ENCODE data around the gene MAN1B1.

Gene MAN1B1

DNA sequence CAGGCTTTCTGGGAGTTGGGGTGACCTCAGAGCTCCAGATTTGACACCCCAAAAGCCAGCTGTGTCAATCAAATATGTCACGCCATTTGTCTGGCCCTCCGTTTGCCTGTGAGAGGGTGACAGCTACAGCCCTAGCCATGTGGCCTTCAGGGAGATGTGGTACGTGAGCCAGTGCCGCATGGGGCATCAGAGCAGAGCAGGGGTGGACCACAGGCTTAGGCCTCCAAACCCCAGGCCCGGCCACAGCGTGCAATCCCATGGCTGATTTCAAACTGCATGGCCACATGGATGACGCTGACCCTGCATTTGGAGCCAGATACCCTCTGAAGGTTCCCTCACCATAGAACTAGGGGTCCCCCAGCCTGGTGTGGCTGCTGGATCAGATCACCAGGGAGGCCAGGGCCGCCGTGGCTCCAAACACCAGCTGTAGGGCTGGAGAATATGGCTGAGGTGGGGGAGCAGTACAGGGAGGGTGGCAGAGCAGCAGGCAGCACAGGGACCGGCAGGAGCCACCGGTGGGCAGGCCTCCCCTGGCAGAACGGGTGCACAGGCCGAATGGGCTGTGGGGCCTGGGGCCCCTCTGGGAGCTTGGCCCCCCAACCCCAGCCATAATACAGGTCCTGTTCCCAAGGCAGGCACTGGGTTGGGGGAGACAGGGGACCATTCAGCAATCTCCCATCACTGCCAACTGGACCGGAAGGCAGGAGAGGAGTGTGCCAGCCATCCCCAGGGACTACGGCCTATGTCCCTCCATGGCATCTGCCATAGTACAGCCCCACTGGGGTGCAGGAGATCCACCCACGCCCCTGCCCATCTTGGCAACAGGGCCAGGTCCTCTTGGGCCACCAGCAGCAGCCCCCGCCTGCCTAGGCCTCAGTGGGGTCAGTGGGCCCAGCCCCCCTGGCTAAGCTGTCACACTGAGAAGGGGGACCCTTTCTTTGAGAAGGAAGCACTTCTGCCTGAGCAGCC lies 18.0 kb upstream of the MAN1B1 start:
- DNase-seq (ENCODE audit: low spot score) = no peak

DNA sequence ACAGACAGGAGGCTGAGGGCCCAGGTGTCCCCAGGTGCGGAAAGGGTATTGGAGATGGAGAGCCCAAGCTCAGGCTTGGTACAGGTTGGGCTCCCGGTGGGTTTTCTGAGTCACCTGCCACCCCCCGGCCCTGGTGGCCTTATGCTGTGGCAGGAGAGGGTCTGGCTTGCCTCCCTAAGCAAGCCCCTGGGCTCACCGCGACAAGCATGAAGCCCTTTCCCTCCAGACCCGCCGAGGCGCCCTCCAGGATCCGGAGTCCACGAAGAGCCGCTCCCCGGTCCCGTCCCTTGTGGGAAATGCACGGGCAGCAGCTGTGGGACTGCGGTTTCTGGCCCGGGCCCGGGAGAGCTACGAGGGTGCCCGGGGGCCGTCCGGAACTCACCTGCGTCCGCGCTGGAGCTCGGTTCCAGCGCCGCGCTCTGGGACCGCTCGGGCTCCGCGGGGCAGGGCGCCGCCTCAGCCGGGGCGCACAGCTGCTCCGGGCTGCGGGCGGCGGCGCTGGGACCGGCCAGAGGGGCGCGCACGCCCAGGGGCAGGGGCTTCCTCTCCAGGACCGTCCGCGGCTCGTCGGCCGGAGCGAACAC lies 17.2 kb upstream of the MAN1B1 start:
- no peak for DNase-seq (ENCODE audit: low spot score)

DNA sequence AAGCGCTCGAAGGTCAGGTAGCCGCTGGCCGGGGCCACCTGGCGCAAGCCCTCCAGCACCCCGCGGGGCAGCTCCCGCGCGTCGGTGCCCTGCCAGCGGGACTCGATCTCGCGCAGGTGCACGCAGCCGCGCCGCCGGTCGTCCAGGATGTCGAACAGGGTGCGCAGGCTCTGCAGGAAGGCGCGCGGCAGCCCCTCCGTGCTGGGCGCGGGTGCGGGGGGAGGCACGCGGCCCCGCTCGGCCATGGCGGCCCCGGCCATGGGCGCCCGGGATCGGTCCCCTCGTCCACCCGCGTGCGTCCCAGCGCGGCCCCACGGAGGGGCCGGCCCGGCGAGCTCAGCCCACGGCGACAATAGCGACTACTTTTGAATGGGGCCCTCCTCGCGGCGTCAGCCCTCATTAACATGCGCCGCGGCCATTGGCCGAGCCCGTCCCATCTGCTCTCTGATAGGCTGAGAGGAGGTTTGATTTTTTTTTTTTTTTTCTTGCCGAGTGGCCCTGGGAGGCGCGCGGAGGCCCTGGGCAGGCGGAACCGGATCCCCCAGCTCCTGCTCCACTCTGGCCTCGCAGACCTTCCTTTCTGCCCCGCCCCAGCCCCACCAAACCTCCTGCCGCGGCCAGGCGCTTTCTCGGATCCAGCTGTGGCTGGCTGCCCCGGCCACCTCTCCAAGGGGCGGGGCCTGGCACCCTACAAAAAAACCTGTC lies 16.4 kb upstream of the MAN1B1 start, which contains the start of gene SAPCD2:
SAPCD2 (minus strand) TSS at position 357 of the 705 bp plus-strand sequence; CDS start at position 260, 97 bp downstream.
- DNase-seq (ENCODE audit: low spot score) = peak; percentile 96

DNA sequence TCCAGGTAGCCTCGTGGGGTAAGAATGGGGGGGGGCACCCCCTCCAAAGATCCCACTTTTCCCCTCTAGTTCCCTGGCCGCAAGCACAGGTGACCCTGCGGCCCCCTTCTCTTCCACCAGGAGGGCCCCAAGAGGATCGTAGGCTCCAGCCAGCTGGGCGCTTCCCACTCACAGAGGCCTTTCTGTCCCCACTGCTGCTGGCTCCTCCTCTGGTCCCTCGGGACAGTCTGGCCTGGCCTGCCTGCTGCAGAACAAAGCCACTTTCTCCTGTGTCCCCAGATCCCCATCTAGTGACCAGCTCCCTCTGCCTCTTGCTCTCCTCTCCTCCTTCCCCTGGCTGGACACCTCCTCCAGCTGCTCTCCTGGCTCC lies 15.9 kb upstream of the MAN1B1 start:
- DNase-seq (ENCODE audit: low spot score) = peak; percentile 68

DNA sequence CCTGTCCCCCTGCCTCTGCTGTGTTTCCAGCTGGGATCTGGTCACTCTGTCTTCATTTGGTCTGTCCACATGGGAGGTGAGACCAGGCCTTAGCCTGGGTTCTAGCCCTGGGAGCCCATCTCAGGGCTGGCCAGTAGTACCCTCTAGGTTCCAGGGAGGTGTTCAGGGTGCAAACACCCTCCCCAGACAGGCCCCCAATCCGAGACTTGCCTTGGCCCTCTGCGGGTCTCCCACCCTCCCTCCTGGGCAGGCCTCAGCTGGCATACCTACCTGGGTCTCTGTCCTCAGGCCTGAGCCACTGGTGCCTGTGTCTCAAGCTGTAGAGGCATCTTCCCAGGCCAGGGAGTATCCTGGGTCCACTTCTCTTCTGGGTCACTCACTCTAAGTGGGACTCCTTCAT lies 15.5 kb upstream of the MAN1B1 start:
- DNase-seq (ENCODE audit: low spot score) = no peak

DNA sequence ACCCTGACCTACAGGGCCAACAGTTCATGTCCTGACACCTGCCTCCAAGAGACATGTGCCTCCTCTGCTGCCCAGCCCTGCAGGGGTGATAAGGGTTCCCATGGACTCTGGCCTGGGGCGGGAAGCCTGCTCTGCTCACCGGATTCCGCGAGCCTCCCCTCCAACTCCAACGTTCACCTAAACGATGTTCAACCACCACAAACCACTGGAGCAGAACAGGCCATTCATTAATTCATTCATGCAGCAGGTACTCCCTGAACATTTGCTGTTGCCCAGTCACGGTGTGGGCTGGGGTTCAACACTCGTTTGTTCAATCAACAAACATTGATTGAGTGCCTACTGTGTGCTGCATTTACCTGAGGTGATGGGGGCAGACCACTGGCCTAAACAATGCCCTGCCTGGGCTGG lies 12.8 kb upstream of the MAN1B1 start:
- no peak for DNase-seq (ENCODE audit: low spot score)

DNA sequence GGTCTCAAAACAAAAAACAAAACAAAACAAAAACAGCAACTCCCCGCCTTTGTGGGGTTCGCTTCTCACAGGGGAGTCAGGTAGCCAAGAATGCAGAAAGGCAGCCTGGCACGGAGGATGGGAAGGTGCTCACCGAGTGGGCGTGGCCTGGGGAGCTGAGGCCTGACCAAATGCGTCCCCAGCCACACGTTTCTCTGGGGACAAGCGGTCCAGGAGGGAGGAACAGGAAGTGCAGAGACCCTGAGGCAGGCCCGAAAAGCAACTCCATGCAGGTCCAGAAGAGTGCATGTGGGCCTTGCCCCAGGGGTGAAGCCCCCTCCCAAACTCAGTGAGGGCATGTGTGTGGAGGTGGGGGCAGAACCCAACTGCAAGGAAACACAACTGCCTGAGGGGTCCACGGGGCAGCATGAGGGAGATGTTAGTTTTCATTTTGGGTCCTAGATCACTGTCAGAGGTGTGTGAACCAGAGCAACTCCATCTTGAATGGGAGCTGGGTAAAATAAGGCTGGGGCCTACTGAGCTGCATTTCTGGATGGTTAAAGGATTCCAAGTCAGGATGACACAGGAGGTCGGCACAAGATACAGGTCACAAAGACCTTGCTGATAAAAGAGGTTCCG lies 12.0 kb upstream of the MAN1B1 start:
- DNase-seq (ENCODE audit: low spot score) = no peak

DNA sequence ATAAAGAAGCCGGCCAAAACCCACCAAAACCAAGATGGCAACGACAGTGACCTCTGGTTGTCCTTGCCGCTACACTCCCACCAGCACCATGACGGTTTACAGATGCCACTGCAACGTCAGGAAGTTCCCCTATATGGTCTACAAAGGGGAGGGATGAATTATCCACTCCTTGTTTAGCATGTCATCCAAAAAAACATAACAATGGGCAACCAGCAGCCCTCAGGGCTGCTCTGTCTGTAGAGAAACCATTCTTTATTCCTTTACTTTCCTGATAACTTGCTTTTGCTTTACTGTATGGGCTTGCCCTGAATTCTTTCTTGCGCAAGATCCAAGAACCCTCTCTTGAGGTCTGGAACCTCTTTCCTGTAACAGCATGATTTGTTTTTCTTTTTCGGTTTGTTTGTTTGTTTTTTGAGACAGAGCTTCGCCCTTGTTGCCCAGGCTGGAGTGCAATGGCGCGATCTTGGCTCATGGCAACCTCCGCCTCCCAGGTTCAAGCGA lies 11.5 kb upstream of the MAN1B1 start:
- no peak for DNase-seq (ENCODE audit: low spot score)

DNA sequence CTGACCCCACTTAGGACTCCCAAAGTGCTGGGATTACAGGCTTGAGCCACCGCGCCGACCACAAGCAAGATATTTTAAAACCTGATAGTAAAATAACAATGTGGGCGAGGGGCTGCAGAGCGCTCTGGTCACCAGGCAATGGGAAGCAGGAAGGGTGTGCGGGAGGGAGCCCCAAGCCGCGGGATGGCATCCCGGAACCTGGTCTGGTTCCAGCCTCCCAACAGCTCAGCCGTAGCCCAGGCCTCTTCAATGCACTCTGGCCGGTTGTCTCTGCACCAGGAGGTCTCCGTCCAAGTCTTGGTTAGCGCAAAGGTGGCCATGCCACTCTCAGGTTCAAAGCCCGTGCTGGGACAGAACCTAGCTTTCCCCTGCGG lies 10.2 kb upstream of the MAN1B1 start:
- no peak for DNase-seq (ENCODE audit: low spot score)

DNA sequence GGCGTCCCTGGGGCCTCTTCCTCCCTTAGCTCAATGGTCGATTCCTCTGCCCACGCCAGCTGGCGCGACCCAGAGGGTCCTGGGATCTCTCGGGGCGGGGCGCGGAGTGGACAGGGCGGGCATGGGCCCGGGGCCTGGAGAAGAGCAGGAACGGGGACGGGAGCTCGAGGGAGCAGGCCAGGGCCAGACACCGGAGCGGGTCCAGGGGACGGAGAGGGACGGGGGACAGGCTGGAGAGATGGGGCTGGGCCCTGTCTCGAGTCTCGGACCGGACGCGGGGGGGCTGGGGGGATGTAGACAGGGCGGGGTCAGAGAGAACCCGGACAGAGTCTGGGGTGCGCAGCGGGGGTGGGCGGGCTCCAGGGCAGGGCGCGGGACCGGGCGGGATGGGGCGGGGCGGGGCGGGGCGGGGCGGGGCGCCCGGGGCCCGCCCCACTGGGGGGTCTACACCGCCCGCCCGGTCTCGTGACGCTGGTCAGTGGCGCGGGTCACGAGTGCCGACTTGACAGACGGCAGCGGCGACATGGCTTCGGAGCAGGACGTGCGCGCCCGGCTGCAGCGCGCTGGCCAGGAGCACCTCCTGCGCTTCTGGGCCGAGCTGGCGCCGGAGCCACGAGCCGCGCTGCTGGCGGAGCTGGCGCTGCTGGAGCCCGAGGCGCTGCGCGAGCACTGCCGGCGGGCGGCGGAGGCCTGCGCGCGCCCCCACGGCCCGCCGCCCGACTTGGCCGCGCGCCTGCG lies 9.6 kb upstream of the MAN1B1 start, which contains the start of gene UAP1L1:
UAP1L1 (plus strand) TSS at position 508 of the 738 bp plus-strand sequence; CDS start at position 524, 16 bp downstream.
- peak; percentile 64 for DNase-seq (ENCODE audit: low spot score)

DNA sequence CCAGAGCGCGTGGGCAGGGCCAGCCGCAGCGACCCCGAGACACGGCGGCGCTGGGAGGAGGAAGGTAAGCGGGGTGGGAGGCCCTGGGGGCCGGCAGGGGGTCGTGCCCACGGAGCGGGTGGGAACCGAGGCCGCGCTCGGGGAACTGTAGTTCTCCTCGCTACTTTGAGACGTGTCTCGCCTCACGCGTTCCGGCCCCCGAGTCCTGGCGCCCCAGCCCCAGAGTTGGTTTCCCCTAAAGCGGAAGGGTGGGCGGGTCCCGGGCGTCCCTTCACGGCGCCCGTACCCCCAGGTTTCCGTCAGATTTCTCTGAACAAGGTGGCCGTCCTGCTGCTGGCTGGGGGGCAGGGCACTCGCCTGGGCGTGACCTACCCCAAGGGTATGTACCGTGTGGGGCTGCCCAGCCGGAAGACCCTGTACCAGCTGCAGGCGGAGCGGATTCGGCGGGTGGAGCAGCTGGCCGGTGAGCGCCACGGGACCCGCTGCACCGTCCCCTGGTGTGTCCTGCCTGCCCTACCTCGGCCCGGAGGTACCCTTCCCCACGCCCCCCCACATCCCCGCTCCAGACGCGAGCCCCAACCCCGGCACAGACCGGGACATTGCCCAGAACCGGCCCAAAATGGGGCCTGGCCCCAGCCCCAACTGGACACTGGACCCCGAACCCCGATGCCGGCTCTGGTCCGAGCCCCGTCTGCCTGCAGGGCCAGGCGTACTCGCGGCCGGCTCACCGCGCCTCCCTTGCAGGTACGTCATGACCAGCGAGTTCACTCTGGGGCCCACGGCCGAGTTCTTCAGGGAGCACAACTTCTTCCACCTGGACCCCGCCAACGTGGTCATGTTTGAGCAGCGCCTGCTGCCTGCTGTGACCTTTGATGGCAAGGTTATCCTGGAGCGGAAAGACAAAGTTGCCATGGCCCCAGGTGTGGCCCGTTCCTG lies 8.8 kb upstream of the MAN1B1 start:
- no peak for DNase-seq (ENCODE audit: low spot score)

DNA sequence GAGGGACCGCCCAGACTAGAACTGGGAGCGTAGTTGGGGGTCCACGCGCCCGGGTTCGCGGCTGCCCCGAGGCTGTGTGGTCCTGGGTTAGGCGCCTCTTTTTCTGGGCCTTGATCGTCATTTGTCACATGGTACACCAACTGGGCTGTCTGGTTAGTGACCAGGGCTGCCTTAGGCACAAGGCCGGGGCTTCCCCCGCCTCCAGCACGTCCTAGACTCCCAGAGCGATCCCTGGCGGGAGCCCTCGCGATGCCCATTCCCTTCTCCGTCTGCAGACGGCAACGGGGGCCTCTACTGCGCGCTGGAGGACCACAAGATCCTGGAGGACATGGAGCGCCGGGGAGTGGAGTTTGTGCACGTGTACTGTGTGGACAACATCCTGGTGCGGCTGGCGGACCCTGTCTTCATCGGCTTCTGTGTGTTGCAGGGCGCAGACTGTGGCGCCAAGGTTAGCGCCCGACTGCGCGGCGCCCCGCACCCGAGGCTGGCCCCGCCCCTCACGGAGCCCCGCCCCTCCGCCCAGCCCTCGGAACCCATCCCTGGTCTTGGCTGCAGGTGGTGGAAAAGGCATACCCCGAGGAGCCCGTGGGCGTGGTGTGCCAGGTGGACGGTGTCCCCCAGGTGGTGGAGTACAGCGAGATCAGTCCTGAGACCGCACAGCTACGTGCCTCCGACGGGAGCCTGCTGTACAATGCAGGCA lies 7.9 kb upstream of the MAN1B1 start:
- no peak for DNase-seq (ENCODE audit: low spot score)

DNA sequence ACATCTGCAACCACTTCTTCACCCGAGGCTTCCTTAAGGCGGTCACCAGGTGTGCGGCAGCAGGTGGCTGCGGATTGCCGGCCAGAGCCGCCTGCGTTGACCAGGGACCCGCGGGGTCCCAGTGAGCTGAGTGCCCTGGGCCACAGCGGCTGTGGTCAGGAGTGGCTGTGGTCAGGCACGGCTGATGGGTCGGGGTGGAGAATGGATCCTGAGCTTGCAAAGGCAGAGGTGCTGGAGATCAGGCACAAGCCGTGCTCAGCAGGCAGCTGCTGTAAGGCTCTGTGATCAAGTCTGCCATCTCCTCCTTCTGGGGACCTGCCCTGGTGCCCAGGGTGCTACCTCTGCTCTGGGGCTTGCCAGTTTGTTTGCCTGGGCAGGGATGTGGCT lies 7.4 kb upstream of the MAN1B1 start:
- DNase-seq (ENCODE audit: low spot score) = no peak

DNA sequence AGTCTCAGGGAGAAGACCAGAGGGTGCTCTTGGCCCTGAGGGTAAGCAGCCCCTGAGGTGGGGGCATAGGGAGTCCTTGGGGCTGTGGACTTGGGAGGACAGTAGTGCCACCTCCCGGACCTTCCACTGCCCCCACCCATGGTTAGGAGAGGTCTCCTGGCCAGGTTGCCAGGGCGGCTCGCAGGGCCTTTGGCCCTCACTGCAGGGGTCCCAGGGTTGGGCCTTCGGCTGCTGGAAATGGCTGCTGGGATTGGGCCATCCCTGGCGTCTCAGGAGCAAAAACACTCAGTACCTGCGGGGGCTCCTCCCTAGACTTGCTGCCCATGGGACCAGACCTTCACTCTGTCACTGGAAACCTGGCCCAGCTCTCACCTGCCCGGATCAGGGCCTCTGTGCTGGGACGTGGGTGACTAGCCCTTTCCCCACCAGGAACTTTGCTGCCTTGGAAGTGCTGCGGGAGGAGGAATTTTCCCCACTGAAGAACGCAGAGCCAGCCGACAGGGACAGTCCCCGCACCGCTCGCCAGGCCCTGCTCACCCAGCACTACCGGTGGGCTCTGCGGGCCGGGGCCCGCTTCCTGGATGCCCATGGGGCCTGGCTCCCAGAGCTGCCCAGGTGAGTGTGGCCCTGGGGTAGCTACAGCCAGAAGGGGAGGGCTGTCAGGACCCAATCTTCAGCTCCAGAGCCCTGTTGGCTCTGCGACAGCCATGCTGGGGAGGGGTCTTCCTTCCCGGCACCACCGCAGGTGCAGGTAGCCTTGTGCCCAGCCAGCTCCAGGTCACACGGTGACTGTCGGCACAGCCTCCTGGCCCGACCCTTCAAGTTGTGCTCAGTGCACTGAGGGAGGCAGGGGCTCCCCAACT lies 6.3 kb upstream of the MAN1B1 start:
- no peak for DNase-seq (ENCODE audit: low spot score)

DNA sequence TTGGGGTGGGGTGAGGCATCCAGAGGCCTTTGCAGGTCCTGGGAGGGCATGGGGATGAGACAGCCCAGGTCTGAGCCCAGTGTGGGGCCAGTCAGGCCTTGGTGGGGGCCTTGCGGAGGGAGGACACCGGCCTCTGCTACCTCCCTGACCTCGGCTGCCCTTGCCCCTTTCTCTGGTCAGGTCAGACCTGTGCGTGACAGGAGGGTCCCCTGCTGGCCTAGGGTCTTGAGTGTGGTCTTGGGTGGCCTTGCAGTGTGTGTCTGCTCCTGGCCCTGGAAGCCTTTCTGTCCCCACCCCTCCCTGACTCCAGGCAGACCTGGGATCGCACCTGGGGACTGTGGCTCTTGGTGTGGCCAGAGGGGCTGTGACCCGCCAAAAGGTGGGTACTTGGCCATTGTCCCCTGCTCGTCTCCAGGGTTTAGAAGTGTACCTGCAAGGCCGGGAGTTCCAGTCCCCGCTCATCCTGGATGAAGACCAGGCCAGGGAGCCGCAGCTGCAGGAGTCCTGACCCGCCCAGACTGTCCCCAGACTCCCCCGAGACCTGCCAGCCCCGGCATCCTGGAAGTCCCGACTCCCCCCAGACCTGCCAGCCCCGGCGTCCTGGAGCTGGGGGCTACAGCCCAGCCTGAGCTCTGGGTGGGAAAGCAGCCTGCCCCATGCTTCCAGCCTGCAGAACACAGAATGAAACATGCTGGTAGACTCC lies 4.4 kb upstream of the MAN1B1 start:
- no peak for DNase-seq (ENCODE audit: low spot score)

DNA sequence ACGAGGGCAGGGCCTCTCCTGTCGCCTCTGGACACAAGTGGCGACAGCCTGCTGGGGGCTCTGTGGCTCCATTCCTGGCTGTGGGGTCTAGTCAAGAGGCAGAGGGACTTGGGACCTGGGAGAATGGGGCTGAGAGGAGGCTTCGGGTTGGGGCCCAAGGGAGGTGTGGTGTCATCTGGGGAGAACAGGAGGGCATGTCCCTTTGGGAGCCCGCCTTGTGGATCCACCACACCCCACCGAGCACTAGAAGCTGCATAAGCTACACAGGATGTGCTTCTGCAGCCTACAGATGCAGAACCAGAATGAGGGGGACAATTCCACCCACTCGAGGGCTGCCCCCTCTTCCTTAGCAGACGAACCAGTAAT lies 3.9 kb upstream of the MAN1B1 start:
- DNase-seq (ENCODE audit: low spot score) = no peak

DNA sequence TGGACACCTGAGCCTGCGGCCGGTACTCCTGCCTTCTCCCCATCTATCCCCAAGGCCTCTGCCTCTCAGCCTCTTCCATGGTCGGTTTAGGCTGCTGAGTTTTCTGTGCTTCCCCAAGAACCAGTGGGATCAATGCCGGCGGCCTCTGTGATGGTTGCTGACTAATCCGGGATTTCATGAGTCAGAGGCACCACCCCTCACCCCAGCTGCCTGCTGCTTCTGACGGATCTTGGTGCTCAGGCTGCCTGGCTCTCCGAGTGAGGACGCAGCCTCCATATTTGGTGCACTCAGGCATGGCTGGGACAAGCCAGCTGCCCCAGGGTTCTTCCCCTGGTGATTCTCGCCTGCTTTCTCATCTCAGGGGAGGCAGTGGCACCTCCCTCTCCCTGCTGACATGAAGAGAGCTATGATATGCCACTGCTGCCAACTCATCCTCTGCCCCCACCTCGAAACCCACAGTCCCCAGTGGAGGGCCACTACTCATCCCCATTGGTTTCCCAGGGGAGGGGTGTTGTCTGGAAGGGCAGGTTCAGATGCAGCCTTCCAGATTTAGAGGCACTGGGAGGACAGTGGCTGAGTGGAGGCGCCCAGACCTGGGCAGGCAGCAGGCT lies 3.3 kb upstream of the MAN1B1 start:
- no peak for DNase-seq (ENCODE audit: low spot score)

DNA sequence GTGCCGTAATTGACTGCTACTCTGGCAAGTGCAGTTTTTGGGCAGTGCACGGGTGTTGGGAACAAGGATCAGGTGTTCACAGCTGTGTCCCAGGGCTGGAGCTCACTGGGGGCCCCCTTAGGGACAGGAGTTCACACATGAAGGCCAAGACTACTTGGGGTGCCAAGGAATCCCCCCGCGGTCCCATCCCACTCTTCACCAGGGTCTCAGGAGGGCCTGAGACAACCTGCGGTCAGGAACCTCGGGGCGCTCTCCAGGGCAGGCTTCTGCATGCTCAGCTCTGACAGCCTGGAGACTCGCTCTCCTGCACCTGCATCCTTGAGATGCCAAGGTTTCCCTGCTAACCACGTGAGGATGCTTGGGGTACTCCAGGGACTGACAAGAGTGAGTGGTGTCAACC lies 2.3 kb upstream of the MAN1B1 start:
- no peak for DNase-seq (ENCODE audit: low spot score)
